ENCODE data around the gene CDK11A.
"Not testable (repeated sequence)": the region's sequence is repeated elsewhere in the genome, so short reads cannot be mapped to it uniquely, and the experiment has no call there.

The CDK11A gene

GRCh38 chr1:1658583-1659549, 65.3 kb downstream of the CDK11A start, which contains the start of gene CDK11B:
Gene CDK11B, minus strand, starts transcription at chr1:1659004. Its CDS starts 1,519 bp downstream, at chr1:1657485.
- Histone ChIP-seq H3K4me2 (ENCODE audit: insufficient read depth, low read length) (peak within 1 kb of the TSS; percentile 60), H3K27ac (ENCODE audit: low read length) (peak within 1 kb of the TSS; percentile 82), H3K79me2 (ENCODE audit: insufficient read depth, low read length) (peaks cover 32% of the 10 kb centered on the region), H3K4me1 (ENCODE audit: insufficient read depth, low read length) (peaks cover 25% of the 10 kb centered on the region), H3K9ac (ENCODE audit: low read depth, low read length) (peak within 1 kb of the TSS; percentile 59), H3K4me3 (ENCODE audit: low read depth in 1 of 2, low read length in 2 of 2) (peak within 1 kb of the TSS; percentile 58 to 82), H3K36me3 (ENCODE audit: insufficient read depth, low read length) (peaks cover 38% of the 10 kb centered on the region), H2AFZ (ENCODE audit: low read depth, low read length) (peak within 1 kb of the TSS; percentile 61)
- TF ChIP-seq, protein P1, sequence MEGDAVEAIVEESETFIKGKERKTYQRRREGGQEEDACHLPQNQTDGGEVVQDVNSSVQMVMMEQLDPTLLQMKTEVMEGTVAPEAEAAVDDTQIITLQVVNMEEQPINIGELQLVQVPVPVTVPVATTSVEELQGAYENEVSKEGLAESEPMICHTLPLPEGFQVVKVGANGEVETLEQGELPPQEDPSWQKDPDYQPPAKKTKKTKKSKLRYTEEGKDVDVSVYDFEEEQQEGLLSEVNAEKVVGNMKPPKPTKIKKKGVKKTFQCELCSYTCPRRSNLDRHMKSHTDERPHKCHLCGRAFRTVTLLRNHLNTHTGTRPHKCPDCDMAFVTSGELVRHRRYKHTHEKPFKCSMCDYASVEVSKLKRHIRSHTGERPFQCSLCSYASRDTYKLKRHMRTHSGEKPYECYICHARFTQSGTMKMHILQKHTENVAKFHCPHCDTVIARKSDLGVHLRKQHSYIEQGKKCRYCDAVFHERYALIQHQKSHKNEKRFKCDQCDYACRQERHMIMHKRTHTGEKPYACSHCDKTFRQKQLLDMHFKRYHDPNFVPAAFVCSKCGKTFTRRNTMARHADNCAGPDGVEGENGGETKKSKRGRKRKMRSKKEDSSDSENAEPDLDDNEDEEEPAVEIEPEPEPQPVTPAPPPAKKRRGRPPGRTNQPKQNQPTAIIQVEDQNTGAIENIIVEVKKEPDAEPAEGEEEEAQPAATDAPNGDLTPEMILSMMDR (IDR thresholded peaks at IDR 0.05; ENCODE audit: borderline replicate concordance, extremely low read depth, low read length, poor library complexity, severe bottlenecking): peak; percentile 24
- peak; percentile 93 for ATAC-seq (ENCODE audit: insufficient read depth, low read depth)
- not testable (repeated sequence) for H3K27me3 ChIP-seq (ENCODE audit: insufficient read depth, low read length, poor library complexity); H4K20me1 ChIP-seq (ENCODE audit: insufficient read depth, low read length); H3K9me3 ChIP-seq (ENCODE audit: insufficient read depth, low read length, severe bottlenecking)
- DNase-seq: peak; percentile 95
